H1 (cell line): ENCODE results near the gene LONRF2. TPM values are rescaled to one million over a fixed set of nuclear protein-coding genes. Genes with fewer than 3 reads are reported as not detected.

Source experiments
- CTCF ChIA-PET: fragments of 300-600 bp; sonication (Branson Sonifier 250); formaldehyde crosslinking; loops from one replicate; lab custom pipeline; 2021; ENCODE audit not compliant: partially characterized antibody; lab: Charles Lee
- POLR2A ChIA-PET: fragments of 300-600 bp; sonication (Branson Sonifier 250); formaldehyde crosslinking; loops from one replicate; lab custom pipeline; 2021; ENCODE audit warnings: inconsistent platforms; ENCODE audit not compliant: partially characterized antibody; lab: Charles Lee
- DNase-seq, 2 experiments: peaks; one replicate each; pipeline versions ENCODE4 v3.0.0 to v3.0.0-alpha.2; 2010 to 2022; ENCODE audit warnings: low spot score in 2 of 2, low read depth in 1 of 2, mixed read lengths in 1 of 2
- FAIRE-seq: peaks from 2 replicates; lab custom pipeline; 2011; peaks lifted over from hg19 to GRCh38; lab: Jason Lieb, UNC
- H2AFZ ChIP-seq: 2 replicates; pipeline ENCODE4 v1.8.1; 2012; ENCODE audit warnings: low read length, inconsistent platforms
- H2AK5ac ChIP-seq: 2 replicates; pipeline ENCODE4 v1.6.1; 2013; ENCODE audit warnings: low read depth, low read length
- H2BK120ac ChIP-seq: replicated peaks from 2 replicates; pipeline ENCODE3; 2013; ENCODE audit warnings: low read depth, low read length, inconsistent platforms
- H2BK12ac ChIP-seq: 2 replicates; pipeline ENCODE4 v1.6.1; 2013; ENCODE audit warnings: low read depth, low read length
- H2BK15ac ChIP-seq: 2 replicates; pipeline ENCODE4 v1.6.1; 2013; ENCODE audit warnings: low read length
- H2BK20ac ChIP-seq: 2 replicates; pipeline ENCODE4 v1.6.1; 2013; ENCODE audit warnings: low read length
- H2BK5ac ChIP-seq: 2 replicates; pipeline ENCODE4 v1.6.1; 2013; ENCODE audit warnings: low read depth, low read length
- H3K14ac ChIP-seq: 2 replicates; pipeline ENCODE4 v1.6.1; 2013; ENCODE audit warnings: inconsistent platforms; ENCODE audit not compliant: insufficient read length
- H3K18ac ChIP-seq: 2 replicates; pipeline ENCODE4 v1.6.1; 2013; ENCODE audit warnings: low read length; ENCODE audit errors: extremely low read depth
- H3K23ac ChIP-seq: 2 replicates; pipeline ENCODE4 v1.6.1; 2013; ENCODE audit warnings: inconsistent platforms; ENCODE audit not compliant: insufficient read length
- H3K23me2 ChIP-seq: 2 replicates; pipeline ENCODE4 v1.6.1; 2013; ENCODE audit warnings: low read depth, low read length
- H3K27ac ChIP-seq: 2 replicates; pipeline ENCODE4 v1.6.1; 2011; ENCODE audit warnings: low read depth, low read length, inconsistent platforms
- H3K27me3 ChIP-seq, 4 experiments: replicated peaks in 1 of 4; 1 replicate in 1 of 4; 2 replicates in 3 of 4; pipeline versions ENCODE4 v1.6.1 to v1.8.1; 2011 to 2013; ENCODE audit warnings: low read length in 3 of 4, mild to moderate bottlenecking in 3 of 4, inconsistent platforms in 2 of 4, mixed read lengths in 2 of 4, moderate library complexity in 1 of 4; ENCODE audit not compliant: control insufficient read depth in 3 of 4, insufficient read depth in 3 of 4; ENCODE audit errors: extremely low read depth in 1 of 4
- H3K36me3 ChIP-seq, 4 experiments: 2 replicates each; pipeline versions ENCODE4 v1.6.1 to v1.8.1; 2011 to 2013; ENCODE audit warnings: mild to moderate bottlenecking in 4 of 4, low read length in 3 of 4, moderate library complexity in 2 of 4, control low read depth in 1 of 4, inconsistent platforms in 1 of 4; ENCODE audit not compliant: insufficient read depth in 4 of 4, control insufficient read depth in 2 of 4
- H3K4ac ChIP-seq: replicated peaks from 2 replicates; pipeline ENCODE3; 2013; ENCODE audit warnings: low read length, low read depth, mixed read lengths, inconsistent platforms; ENCODE audit not compliant: insufficient read length
- H3K4me1 ChIP-seq, 4 experiments: replicated peaks in 1 of 4; 1 replicate in 1 of 4; 2 replicates in 3 of 4; pipeline versions ENCODE4 v1.6.1 to v1.8.1; 2011 to 2013; ENCODE audit warnings: low read length in 3 of 4, inconsistent platforms in 2 of 4, mixed read lengths in 1 of 4; ENCODE audit not compliant: insufficient read depth in 4 of 4, control insufficient read depth in 3 of 4
- H3K4me2 ChIP-seq, 2 experiments: 2 replicates each; pipeline versions ENCODE4 v1.6.1 to v1.8.1; 2011 to 2013; ENCODE audit warnings: low read depth in 2 of 2, low read length in 2 of 2, control low read depth in 1 of 2, inconsistent platforms in 1 of 2, mild to moderate bottlenecking in 1 of 2; ENCODE audit not compliant: insufficient read depth in 1 of 2
- H3K4me3 ChIP-seq, 4 experiments: fragments of 200-600, 300-600 bp in 1 of 4; sonication (generic), shearing (Covaris generic), sonication (Bioruptor Twin) in 1 of 4; 2 replicates each; pipeline versions ENCODE4 v1.5.1 to v1.8.1; 2011 to 2016; ENCODE audit warnings: low read length in 4 of 4, low read depth in 3 of 4, control low read depth in 2 of 4, inconsistent platforms in 2 of 4, mild to moderate bottlenecking in 2 of 4, mixed read lengths in 1 of 4, moderate library complexity in 1 of 4; ENCODE audit not compliant: insufficient read depth in 2 of 4; ENCODE audit errors: extremely low read depth in 1 of 4
- H3K56ac ChIP-seq: replicated peaks from 2 replicates; pipeline ENCODE3; 2013; ENCODE audit warnings: low read depth, mild to moderate bottlenecking, mixed read lengths, low read length, inconsistent platforms; ENCODE audit not compliant: insufficient read length
- H3K79me1 ChIP-seq: 2 replicates; pipeline ENCODE4 v1.6.1; 2013; ENCODE audit warnings: low read depth, low read length, control low read depth
- H3K79me2 ChIP-seq, 2 experiments: 2 replicates each; pipeline versions ENCODE4 v1.6.1 to v1.8.1; 2012 to 2013; ENCODE audit warnings: low read length in 2 of 2, mild to moderate bottlenecking in 2 of 2, inconsistent platforms in 1 of 2; ENCODE audit not compliant: insufficient read depth in 2 of 2, control insufficient read depth in 1 of 2
- H3K9ac ChIP-seq, 4 experiments: replicated peaks in 1 of 4; 1 replicate in 1 of 4; 2 replicates in 3 of 4; pipeline versions ENCODE4 v1.6.1 to v1.8.1; 2011 to 2013; ENCODE audit warnings: low read depth in 3 of 4, low read length in 3 of 4, control low read depth in 2 of 4, mild to moderate bottlenecking in 2 of 4, moderate library complexity in 2 of 4, inconsistent platforms in 1 of 4; ENCODE audit errors: extremely low read depth in 1 of 4
- H3K9me3 ChIP-seq, 2 experiments: 2 replicates each; pipeline versions ENCODE4 v1.6.1 to v1.8.1; 2012 to 2013; ENCODE audit warnings: mild to moderate bottlenecking in 2 of 2, moderate library complexity in 2 of 2, control low read depth in 1 of 2, inconsistent platforms in 1 of 2, low read depth in 1 of 2, low read length in 1 of 2, mixed read lengths in 1 of 2; ENCODE audit not compliant: insufficient read depth in 2 of 2
- H4K20me1 ChIP-seq, 2 experiments: replicated peaks in 1 of 2; 2 replicates each; pipeline versions ENCODE3 to v1.8.1; 2011 to 2013; ENCODE audit warnings: inconsistent platforms in 2 of 2, low read length in 2 of 2, mild to moderate bottlenecking in 1 of 2; ENCODE audit not compliant: insufficient read depth in 2 of 2, control insufficient read depth in 1 of 2
- H4K5ac ChIP-seq: 2 replicates; pipeline ENCODE4 v1.6.1; 2013; ENCODE audit warnings: low read length, low read depth, mixed read lengths, inconsistent platforms; ENCODE audit not compliant: insufficient read length
- H4K8ac ChIP-seq: 2 replicates; pipeline ENCODE4 v1.8.0; 2013; ENCODE audit warnings: mild to moderate bottlenecking, moderate library complexity, low read length, inconsistent platforms; ENCODE audit not compliant: insufficient read depth; ENCODE audit errors: extremely low read depth
- H4K91ac ChIP-seq: replicated peaks from 2 replicates; pipeline ENCODE3; 2013; ENCODE audit warnings: low read length, mixed read lengths, inconsistent platforms; ENCODE audit not compliant: insufficient read length
- ATF2 ChIP-seq: IDR thresholded peaks from 2 replicates; pipeline ENCODE4 v1.6.1; 2012; ENCODE audit warnings: low read length, inconsistent platforms
- CBX5 ChIP-seq: fragments of 300-800, 300-1000 bp; sonication (generic); IDR thresholded peaks from 2 replicates; pipeline ENCODE4 v1.7.1; 2016; ENCODE audit warnings: antibody characterized with exemption, low read length, low read depth
- HDAC6 ChIP-seq: IDR thresholded peaks from one replicate; pipeline ENCODE4 v1.7.1; 2012; ENCODE audit warnings: low read depth, mild to moderate bottlenecking, inconsistent platforms, low read length, moderate library complexity
- KDM5A ChIP-seq: fragments of 200-600 bp; IDR thresholded peaks from 2 replicates; pipeline ENCODE4 v1.7.1; 2012; ENCODE audit warnings: mild to moderate bottlenecking, low read length, inconsistent platforms, mixed read lengths
- MAFK ChIP-seq: IDR thresholded peaks from 2 replicates; pipeline ENCODE4 v1.6.1; 2012; ENCODE audit warnings: low read depth, mild to moderate bottlenecking, improper control_type of control experiment, low read length
- SP4 ChIP-seq: IDR thresholded peaks from 2 replicates; pipeline ENCODE4 v1.6.1; 2012; ENCODE audit warnings: low read length, inconsistent platforms
- WGBS, 2 experiments: shearing (Covaris generic) in 1 of 2; methylation state at CpG; one replicate each; pipeline versions ENCODE4 v1.1.6 to v1.1.7; 2013 to 2015; ENCODE audit warnings: low lambda C conversion rate in 2 of 2, mixed read lengths in 2 of 2, inconsistent platforms in 1 of 2, low coverage in 1 of 2, missing lambda C conversion rate in 1 of 2; ENCODE audit not compliant: insufficient replicate concordance in 2 of 2, insufficient coverage in 1 of 2, insufficient read length in 1 of 2; ENCODE audit errors: extremely low coverage in 1 of 2, missing lambda C conversion rate in 1 of 2; 5-methylcytosine and 5-hydroxymethylcytosine counted together
- polyA plus RNA-seq, 7 experiments: library from polyadenylated mRNA; depleted of rRNA in 3 of 7; stranded (reverse) in 5 of 7; unstranded in 2 of 7; fragments of >200 nt in 5 of 7; fragments of 200-250 nt in 2 of 7; gene quantifications; 1 replicate in 5 of 7; 2 replicates in 1 of 7; 4 replicates in 1 of 7; pipeline versions ENCODE4 v1.2.1 to v1.2.3, GENCODE V29; 2011 to 2013; ENCODE audit warnings: missing spikeins in 2 of 7, mixed read lengths in 2 of 7
- total RNA-seq: library from RNA; stranded (reverse); fragmentation: NEBNext Ultra II Directional; extraction: Animal tissue kit (Norgen Biotek cat#: 25700); gene quantifications from 2 replicates; pipeline ENCODE4 v1.2.1, GENCODE V29; 2021

LONRF2 gene
- total and polyA plus RNA-seq, 2 of the 8 experiments (the other 6 are each of a cell fraction or from before 2014, with no cell fraction given), result 0.24 to 0.74 TPM

- H3K27me3 ChIP-seq, result no peaks in the 10 kb centered on the region
- no peak for DNase-seq
- CTCF ChIA-PET, result interaction anchor here (10.8 to 11.8 kb wide), 2 partner anchors 5 kb away, joined by 178 read pairs; no protein-coding TSS in a partner anchor
These were observed 68.5 kb downstream of the LONRF2 start for GRCh38 chr2:100253786-100254185.

More at GRCh38 chr2:100253786-100254185, 68.5 kb downstream of the LONRF2 start:
- Histone ChIP-seq H3K9me3 (no peaks in the 10 kb centered on the region), H3K4me3 (no peak overlapping the region), H3K9ac (no peak overlapping the region), H3K27ac (no peak overlapping the region), H2BK20ac (no peak overlapping the region), H2AFZ (no peak overlapping the region), H4K91ac (no peak overlapping the region), H4K5ac (no peak overlapping the region), H2BK5ac (no peak overlapping the region), H2BK120ac (no peak overlapping the region), H3K56ac (no peak overlapping the region), H3K4ac (no peak overlapping the region), H3K4me2 (no peak overlapping the region), H3K36me3 (no peaks in the 10 kb centered on the region), H3K79me2 (no peaks in the 10 kb centered on the region), H3K23ac (no peak overlapping the region), H4K8ac (no peak overlapping the region), H3K14ac (no peak overlapping the region), H3K79me1 (no peaks in the 10 kb centered on the region), H3K18ac (no peak overlapping the region), H2BK15ac (no peak overlapping the region), H2BK12ac (no peak overlapping the region), H3K23me2 (no peaks in the 10 kb centered on the region), H2AK5ac (no peak overlapping the region), H4K20me1 (no peaks in the 10 kb centered on the region), H3K4me1 (no peaks in the 10 kb centered on the region)
- POLR2A ChIA-PET, result no interaction called here
- TF ChIP-seq MAFK, result no peak
- no peak for TF ChIP-seq CBX5
- no peak for TF ChIP-seq ATF2
- TF ChIP-seq HDAC6, result no peak
- TF ChIP-seq SP4, result no peak
- no peak for TF ChIP-seq KDM5A
- WGBS, 2 experiments, result 97% methylated on average over 5 of the region's 5 CpGs; no CpG with 5 or more reads in 1 of the 2 experiments
- FAIRE-seq, result no peak
